ENCODE measurements around the gene LST1.

GRCh38 chr6:31559606-31559957, 26.5 kb upstream of the LST1 start:
- no peak for TF ChIP-seq CTCF (IDR thresholded peaks at IDR 0.05)
- no peak for TF ChIP-seq POLR2AphosphoS5 (IDR thresholded peaks at IDR 0.05; ENCODE audit: low read depth, low read length)
